OCI-LY7 (cell line): ENCODE results near the gene MMP15. TPM values are rescaled to one million over a fixed set of nuclear protein-coding genes. Genes with fewer than 3 reads are reported as not detected.
"Not testable (repeated sequence)": the region's sequence is repeated elsewhere in the genome, so short reads cannot be mapped to it uniquely, and the experiment has no call there.

Experiments used
- BruUV-seq: library from RNA; stranded (reverse); fragments of 400-500 nt; replicated peaks from 2 replicates; lab custom pipeline; 2021; lab: Mats Ljungman, UMichigan
- CTCF ChIA-PET: fragments of 300-600 bp; sonication (Branson Sonifier 250); formaldehyde crosslinking; loops from one replicate; lab custom pipeline; 2022; ENCODE audit warnings: antibody characterized with exemption; ENCODE audit not compliant: unreplicated experiment; lab: Charles Lee
- POLR2A ChIA-PET: fragments of 300-600 bp; sonication (Branson Sonifier 250); formaldehyde crosslinking; loops from one replicate; lab custom pipeline; 2022; ENCODE audit warnings: antibody characterized with exemption; lab: Charles Lee
- DNase-seq: peaks from one replicate; pipeline ENCODE4 v3.0.0-alpha.2; 2015; ENCODE audit warnings: low spot score
- H2AFZ ChIP-seq: fragments of 200-600 bp; sonication (generic), shearing (Covaris generic); 2 replicates; pipeline ENCODE4 v1.6.1; 2014; ENCODE audit warnings: mild to moderate bottlenecking, antibody characterized with exemption, low read length, moderate library complexity
- H3K27ac ChIP-seq: fragments of 200-600 bp; sonication (generic); 2 replicates; pipeline ENCODE4 v1.5.1; 2014; ENCODE audit warnings: mixed run types, low read depth, mild to moderate bottlenecking, moderate library complexity, low read length, inconsistent platforms; ENCODE audit not compliant: poor library complexity, severe bottlenecking
- H3K36me3 ChIP-seq: fragments of 200-600 bp; sonication (generic); 2 replicates; pipeline ENCODE4 v1.6.1; 2014; ENCODE audit warnings: mild to moderate bottlenecking, antibody characterized with exemption, low read length, moderate library complexity, mixed read lengths; ENCODE audit not compliant: insufficient read depth
- H3K4me1 ChIP-seq: fragments of 200-600 bp; sonication (generic); 2 replicates; pipeline ENCODE4 v1.5.1; 2014; ENCODE audit warnings: mild to moderate bottlenecking, low read length; ENCODE audit not compliant: insufficient read depth, poor library complexity, severe bottlenecking
- H3K4me2 ChIP-seq: fragments of 200-600 bp; sonication (generic); 2 replicates; pipeline ENCODE4 v1.6.1; 2014; ENCODE audit warnings: mild to moderate bottlenecking, low read length
- H3K4me3 ChIP-seq: fragments of 200-600 bp; sonication (generic); 2 replicates; pipeline ENCODE4 v1.5.1; 2014; ENCODE audit warnings: mild to moderate bottlenecking, low read depth, low read length; ENCODE audit not compliant: poor library complexity, severe bottlenecking
- H3K79me2 ChIP-seq: fragments of 200-600 bp; sonication (generic); 2 replicates; pipeline ENCODE4 v1.6.1; 2016; ENCODE audit warnings: low read depth, mild to moderate bottlenecking, low read length, moderate library complexity, mixed read lengths; ENCODE audit not compliant: insufficient read depth
- H3K9me2 ChIP-seq: fragments of 200-600 bp; sonication (generic); 2 replicates; pipeline ENCODE4 v1.6.1; 2016; ENCODE audit warnings: mild to moderate bottlenecking, low read length, mixed read lengths; ENCODE audit not compliant: insufficient read depth
- H3K9me3 ChIP-seq: fragments of 200-600 bp; sonication (generic); 2 replicates; pipeline ENCODE4 v1.6.1; 2014; ENCODE audit warnings: mild to moderate bottlenecking, mixed run types, low read length, mixed read lengths
- H4K20me1 ChIP-seq: fragments of 200-600 bp; sonication (generic); 2 replicates; pipeline ENCODE4 v1.6.1; 2014; ENCODE audit warnings: mild to moderate bottlenecking, antibody characterized with exemption, low read length, moderate library complexity, mixed read lengths; ENCODE audit not compliant: insufficient read depth
- EZH2phosphoT487 ChIP-seq: fragments of 200-600 bp; sonication (generic); IDR thresholded peaks from 2 replicates; pipeline ENCODE4 v1.6.1; 2018; ENCODE audit warnings: low read depth, borderline replicate concordance, mild to moderate bottlenecking, mixed run types, antibody characterized with exemption, low read length, moderate library complexity, mixed read lengths
- intact Hi-C: fragments of 100-400 bp; cut with micrococcal nuclease; formaldehyde crosslinking; loops from one replicate; pipeline ENCODE4 v1.10.0; 2022; ENCODE audit not compliant: unreplicated experiment
- total RNA-seq, 2 experiments: library from RNA; depleted of rRNA in 1 of 2; stranded (reverse); fragments of >200 nt in 1 of 2; shearing (Covaris generic) in 1 of 2; gene quantifications; 2 replicates each; pipeline ENCODE4 v1.2.3, GENCODE V29; 2014 to 2022
- TF ChIP-seq, protein P1 (sequence below): fragments of 200-600 bp; sonication (generic); conservative IDR thresholded peaks from 2 replicates; pipeline ENCODE4 v1.5.1; 2014; ENCODE audit warnings: mild to moderate bottlenecking, antibody characterized with exemption, low read length, moderate library complexity, mixed read lengths

MMP15 gene
- total RNA-seq, 2 experiments from 2014 or later = 0.21 TPM; not detected in 1

DNA sequence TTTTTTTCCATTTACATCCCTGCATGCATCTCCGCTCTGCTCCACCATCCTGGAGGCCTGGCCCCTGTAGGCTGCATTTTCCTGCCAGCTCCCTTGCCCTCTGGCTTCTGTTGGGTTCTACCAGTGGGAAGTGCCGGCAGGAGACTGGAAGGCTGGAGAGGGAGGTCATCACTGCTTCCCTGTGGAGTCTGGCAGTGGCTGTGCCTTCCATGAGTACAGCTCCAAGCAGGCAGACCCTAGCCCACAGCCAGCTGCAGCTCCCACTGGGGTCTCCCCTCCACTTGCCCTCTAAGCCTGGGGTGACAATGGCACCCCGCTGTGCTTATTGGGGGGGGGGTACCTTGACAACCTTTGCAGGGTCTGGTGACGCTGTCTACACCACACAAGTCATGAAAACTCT, 37.3 kb downstream of the MMP15 start:
- no peaks in the 10 kb centered on the region for H3K36me3 ChIP-seq
- no peaks in the 10 kb centered on the region for H3K9me3 ChIP-seq
- no peaks in the 10 kb centered on the region for H3K9me2 ChIP-seq
- no peak overlapping the region for H3K27ac ChIP-seq
- intact Hi-C loops = no loop called here
- H3K4me1 ChIP-seq = no peaks in the 10 kb centered on the region
- ChIA-PET POLR2A (interaction anchor here (0.6 kb wide), 1 partner anchor 10 kb away, joined by 3 read pairs; no protein-coding TSS in a partner anchor), CTCF (interaction anchor here (0.6 kb wide), 1 partner anchor 64 kb away, joined by 9 read pairs; no protein-coding TSS in a partner anchor)
- no peak overlapping the region for H3K4me2 ChIP-seq
- no TSS peak for BruUV-seq
- no peaks in the 10 kb centered on the region for H4K20me1 ChIP-seq
- no peak for DNase-seq
- TF ChIP-seq, protein P1, sequence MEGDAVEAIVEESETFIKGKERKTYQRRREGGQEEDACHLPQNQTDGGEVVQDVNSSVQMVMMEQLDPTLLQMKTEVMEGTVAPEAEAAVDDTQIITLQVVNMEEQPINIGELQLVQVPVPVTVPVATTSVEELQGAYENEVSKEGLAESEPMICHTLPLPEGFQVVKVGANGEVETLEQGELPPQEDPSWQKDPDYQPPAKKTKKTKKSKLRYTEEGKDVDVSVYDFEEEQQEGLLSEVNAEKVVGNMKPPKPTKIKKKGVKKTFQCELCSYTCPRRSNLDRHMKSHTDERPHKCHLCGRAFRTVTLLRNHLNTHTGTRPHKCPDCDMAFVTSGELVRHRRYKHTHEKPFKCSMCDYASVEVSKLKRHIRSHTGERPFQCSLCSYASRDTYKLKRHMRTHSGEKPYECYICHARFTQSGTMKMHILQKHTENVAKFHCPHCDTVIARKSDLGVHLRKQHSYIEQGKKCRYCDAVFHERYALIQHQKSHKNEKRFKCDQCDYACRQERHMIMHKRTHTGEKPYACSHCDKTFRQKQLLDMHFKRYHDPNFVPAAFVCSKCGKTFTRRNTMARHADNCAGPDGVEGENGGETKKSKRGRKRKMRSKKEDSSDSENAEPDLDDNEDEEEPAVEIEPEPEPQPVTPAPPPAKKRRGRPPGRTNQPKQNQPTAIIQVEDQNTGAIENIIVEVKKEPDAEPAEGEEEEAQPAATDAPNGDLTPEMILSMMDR = no peak
- no peak for TF ChIP-seq EZH2phosphoT487
- H3K4me3 ChIP-seq = no peak overlapping the region
- no peak overlapping the region for H2AFZ ChIP-seq
- H3K79me2 ChIP-seq = no peaks in the 10 kb centered on the region

DNA sequence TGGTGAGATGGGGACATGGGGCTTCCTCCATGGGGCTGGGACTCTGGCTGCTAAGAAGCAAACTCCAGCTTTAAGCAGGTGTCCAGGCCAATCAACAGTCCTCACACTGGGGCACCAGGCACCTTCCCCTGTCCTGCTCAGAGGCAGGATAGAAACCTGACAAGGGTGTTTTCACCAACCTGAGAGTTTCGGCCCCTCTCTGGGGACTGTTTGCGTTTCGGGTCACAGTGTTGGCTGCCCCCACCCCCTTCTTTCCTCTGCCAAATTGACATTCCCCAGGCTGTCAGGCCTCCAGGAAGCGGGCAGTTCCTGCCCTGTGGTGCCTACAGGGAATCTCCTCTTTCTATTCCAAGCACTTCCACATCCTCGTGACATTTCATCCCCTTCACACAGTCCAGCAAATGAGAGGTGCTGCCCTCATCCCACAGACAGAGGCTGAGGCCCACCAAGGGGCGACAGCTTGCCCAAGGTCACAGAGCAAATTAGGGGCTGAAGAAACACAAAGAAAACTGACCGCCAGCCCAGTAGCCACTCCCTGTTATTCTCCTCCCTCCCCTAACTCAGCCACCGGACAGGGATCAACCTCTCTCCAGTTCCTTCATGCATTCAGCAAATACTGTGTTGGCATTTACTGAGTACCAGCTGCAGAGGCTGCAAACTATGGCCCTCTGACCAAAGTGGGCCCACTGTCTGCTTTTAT, 38.0 kb downstream of the MMP15 start:
- POLR2A ChIA-PET = interaction anchor here (0.6 kb wide), 1 partner anchor 11 kb away, joined by 3 read pairs; no protein-coding TSS in a partner anchor
- no peak overlapping the region for H2AFZ ChIP-seq
- intact Hi-C loops = no loop called here
- no peaks in the 10 kb centered on the region for H3K36me3 ChIP-seq
- no peak overlapping the region for H3K4me2 ChIP-seq
- no peak for DNase-seq
- H4K20me1 ChIP-seq = no peaks in the 10 kb centered on the region
- TF ChIP-seq, protein P1 = no peak
- TF ChIP-seq EZH2phosphoT487 = no peak
- no peaks in the 10 kb centered on the region for H3K4me1 ChIP-seq
- BruUV-seq = no TSS peak
- no peak overlapping the region for H3K4me3 ChIP-seq
- no peaks in the 10 kb centered on the region for H3K9me2 ChIP-seq
- no peak overlapping the region for H3K27ac ChIP-seq
- CTCF ChIA-PET = no interaction called here
- H3K79me2 ChIP-seq = no peaks in the 10 kb centered on the region
- no peaks in the 10 kb centered on the region for H3K9me3 ChIP-seq

DNA sequence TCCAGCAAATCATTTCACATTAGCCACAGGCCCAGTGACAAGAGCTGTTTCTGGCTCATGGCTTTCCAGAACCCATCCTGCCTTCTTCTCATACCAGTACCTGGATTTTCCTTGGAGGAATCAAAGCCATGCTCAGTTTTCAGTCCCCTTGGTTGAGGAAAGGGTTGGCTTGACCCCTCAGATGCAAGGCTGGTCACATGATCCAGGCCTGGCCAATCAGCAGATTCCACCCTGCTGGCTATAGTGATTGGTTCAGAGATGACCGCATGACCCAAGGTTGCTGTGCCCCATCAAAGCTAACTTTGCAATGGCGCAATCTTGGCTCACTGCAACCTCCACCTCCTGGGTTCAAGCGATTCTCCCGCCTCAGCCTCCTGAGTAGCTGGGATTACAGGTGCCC, 45.0 kb downstream of the MMP15 start:
- no TSS peak for BruUV-seq
- no peaks in the 10 kb centered on the region; the same call in 1 of the 2 replicates for H3K9me3 ChIP-seq
- no peaks in the 10 kb centered on the region for H3K79me2 ChIP-seq
- H3K4me1 ChIP-seq = no peaks in the 10 kb centered on the region
- CTCF ChIA-PET = no interaction called here
- POLR2A ChIA-PET = no interaction called here
- H3K27ac ChIP-seq = no peak overlapping the region
- H4K20me1 ChIP-seq = no peaks in the 10 kb centered on the region
- intact Hi-C loops = no loop called here
- H3K9me2 ChIP-seq = no peaks in the 10 kb centered on the region
- no peak overlapping the region for H3K4me3 ChIP-seq
- no peak for DNase-seq
- no peak for TF ChIP-seq EZH2phosphoT487
- TF ChIP-seq, protein P1 = no peak
- H3K36me3 ChIP-seq = no peaks in the 10 kb centered on the region
- H2AFZ ChIP-seq = no peak overlapping the region
- H3K4me2 ChIP-seq = no peak overlapping the region

DNA sequence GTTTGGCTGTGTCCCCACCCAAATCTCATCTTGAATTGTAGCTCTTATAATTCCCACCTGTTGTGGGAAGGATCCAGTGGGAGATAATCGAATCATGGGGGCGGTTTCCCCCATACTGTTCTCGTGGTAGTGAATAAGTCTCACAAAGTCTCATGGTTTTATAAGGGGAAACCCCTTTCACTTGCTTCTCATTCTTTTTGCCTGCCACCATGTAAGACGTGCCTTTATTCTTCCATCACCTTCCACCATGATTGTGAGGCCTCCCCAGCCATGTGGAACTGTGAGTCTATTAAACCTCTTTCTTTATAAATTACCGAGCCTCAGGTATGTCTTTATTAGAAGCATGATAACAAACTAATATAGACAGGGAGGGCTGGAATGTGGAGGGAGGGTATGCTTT, 46.6 kb downstream of the MMP15 start:
- H3K9me2 ChIP-seq, CTCF ChIA-PET, H3K36me3 ChIP-seq, H3K4me1 ChIP-seq, H3K9me3 ChIP-seq, DNase-seq, H3K4me2 ChIP-seq, POLR2A ChIA-PET, H4K20me1 ChIP-seq, H3K79me2 ChIP-seq, BruUV-seq, intact Hi-C loops, H2AFZ ChIP-seq, H3K27ac ChIP-seq, H3K4me3 ChIP-seq: not testable (repeated sequence)
